Tracheal epithelial cell (primary cell): Measurements from ENCODE around the gene NT5DC2. TPM values are rescaled to one million over a fixed set of nuclear protein-coding genes. Genes with fewer than 3 reads are reported as not detected.

ENCODE experiments used
- total RNA-seq: library from RNA; depleted of rRNA; stranded (reverse); fragments of >200 nt; gene quantifications from 2 replicates; pipeline ENCODE4 v1.2.1, GENCODE V29; 2014

Gene NT5DC2
- total RNA-seq, result 26.2 and 30.8 TPM in 2 replicates

DNA sequence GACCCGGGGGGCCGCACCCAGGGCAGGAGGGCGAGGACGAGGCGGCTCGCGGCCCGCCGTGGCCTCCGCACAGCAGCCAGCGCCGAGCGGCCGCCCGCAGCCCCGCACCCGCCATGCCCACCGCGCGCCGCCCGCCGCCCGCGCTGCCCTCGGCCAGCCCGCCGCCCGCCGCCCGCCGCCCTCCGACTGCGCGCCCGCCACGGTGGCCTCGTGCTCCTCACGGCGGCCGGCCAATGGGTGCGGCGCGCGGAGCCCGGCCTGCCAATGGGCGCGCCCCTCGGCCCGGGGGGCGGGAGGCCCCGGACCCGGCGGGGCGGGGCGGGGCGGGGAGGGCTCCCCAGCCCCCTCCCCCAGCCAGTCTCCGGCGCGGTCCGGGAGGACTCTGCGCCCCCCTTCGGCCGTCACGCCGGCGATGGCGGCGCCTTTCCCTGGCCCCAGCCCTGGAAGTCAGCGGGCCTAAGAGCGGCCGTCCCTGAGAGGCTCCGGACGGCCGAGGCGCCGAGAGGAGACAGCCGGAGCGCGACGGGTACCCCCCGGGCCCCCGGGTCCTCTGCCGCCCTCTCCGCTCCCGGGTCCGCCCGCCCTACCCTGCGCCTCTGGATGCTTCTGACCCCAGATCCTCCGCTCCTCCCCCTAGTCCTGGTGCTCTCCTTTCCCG, at the start of gene NT5DC2:
NT5DC2 (minus strand) TSS at position 235 of the 658 bp plus-strand sequence; CDS start at position 115, 120 bp downstream.

DNA sequence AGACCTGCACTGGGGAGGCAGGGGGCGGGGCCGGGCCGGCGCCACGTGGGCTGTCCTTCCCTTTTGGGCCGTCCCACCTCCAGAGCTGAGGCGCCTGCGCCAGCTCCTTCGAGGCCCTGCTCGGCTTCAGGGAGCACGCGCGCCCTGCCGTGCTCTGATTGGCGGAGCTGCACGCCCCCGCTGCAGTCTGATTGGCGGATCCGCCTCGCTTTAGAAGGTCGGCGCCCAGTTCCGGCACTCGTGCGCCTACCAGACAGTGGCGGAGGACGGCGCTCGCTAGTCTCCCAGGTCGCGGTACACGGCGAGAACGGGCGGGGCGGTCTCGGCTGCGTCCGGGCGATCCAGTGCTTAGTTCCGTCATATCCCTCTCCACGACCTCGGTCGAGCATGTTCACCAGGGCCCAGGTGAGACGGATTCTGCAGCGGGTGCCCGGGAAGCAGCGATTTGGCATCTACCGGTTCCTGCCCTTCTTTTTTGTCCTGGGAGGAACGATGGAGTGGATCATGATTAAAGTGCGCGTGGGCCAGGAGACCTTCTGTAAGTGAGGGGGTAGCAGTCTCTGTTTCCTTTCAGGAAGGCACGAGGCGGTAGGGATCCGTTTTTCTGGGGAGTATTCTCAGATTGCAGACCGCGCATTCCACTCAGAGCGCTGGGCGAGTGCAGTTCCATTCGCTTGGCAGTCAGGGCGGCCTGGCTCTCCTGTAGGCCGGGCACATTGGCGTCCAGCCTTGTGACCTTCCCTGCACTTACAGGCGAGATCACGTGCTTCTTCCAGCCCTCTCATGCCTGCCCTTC, 2.9 kb upstream of the NT5DC2 start, which contains the start of gene UQCC5:
UQCC5 (plus strand) TSS at position 237 of the 796 bp plus-strand sequence; CDS start at position 388, 151 bp downstream.

DNA sequence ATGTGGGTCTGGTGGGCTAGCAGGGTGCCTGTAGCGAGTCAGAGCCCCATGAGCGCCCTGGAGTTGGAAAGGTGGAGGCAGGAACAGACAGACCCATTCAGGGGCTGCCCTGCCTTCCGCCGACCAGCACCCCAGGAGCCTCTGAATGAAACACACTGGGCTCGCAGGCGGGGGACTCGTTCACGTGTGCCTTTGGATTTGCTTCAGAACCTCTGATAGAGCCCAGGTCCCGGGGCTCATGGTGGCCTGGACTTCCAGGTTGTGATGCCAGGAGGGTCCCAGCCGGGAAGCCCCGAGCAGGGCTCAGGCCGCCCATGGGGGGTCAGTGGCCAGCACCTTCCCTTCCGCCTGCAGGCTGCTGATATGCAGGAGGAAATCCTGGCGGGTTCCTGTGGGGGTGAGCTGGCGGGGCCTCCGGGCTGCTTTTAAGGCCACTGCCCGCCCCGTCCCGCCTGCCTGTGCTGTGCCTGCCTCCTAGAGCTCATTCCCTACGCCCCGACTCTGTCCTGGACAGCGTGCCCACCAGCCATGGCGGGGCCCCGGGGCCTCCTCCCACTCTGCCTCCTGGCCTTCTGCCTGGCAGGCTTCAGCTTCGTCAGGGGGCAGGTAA, 38.7 kb downstream of the NT5DC2 start, which contains the start of gene STAB1:
STAB1 (plus strand) TSS at position 453 of the 610 bp plus-strand sequence; CDS start at position 529, 76 bp downstream.

Other genes starting within 250 kb of the NT5DC2 start
- gene GLYCTK, start 246.0 kb downstream of the NT5DC2 start, total RNA-seq, result 3.4 and 5.8 TPM in 2 replicates
- 0.85 and 0.96 TPM in 2 replicates for gene DNAH1, start 217.5 kb downstream of the NT5DC2 start, total RNA-seq
- gene BAP1, start 123.8 kb downstream of the NT5DC2 start, total RNA-seq, result 52.4 and 79.3 TPM in 2 replicates
- gene PHF7, start 123.2 kb downstream of the NT5DC2 start, total RNA-seq, result 5.8 and 9.6 TPM in 2 replicates
- under 0.01 and 1.7 TPM in 2 replicates for gene SEMA3G, start 88.8 kb downstream of the NT5DC2 start, total RNA-seq
- gene TNNC1, start 79.8 kb downstream of the NT5DC2 start, total RNA-seq, result 0.48 TPM in 1 of 2 replicates, not detected in the other
- gene NISCH, start 78.3 kb downstream of the NT5DC2 start, total RNA-seq, result 29.4 and 39.3 TPM in 2 replicates
- gene STAB1, start 38.5 kb downstream of the NT5DC2 start, total RNA-seq, result 0.21 and 0.24 TPM in 2 replicates
- gene UQCC5, start 2.7 kb upstream of the NT5DC2 start, total RNA-seq, result 0.48 and 1.1 TPM in 2 replicates
- 48.0 and 78.2 TPM in 2 replicates for gene PBRM1, start 152.1 kb upstream of the NT5DC2 start, total RNA-seq
- gene GNL3, start 152.2 kb upstream of the NT5DC2 start, total RNA-seq, result 202 and 315 TPM in 2 replicates
- 67.6 and 68.7 TPM in 2 replicates for gene GLT8D1, start 171.9 kb upstream of the NT5DC2 start, total RNA-seq
- 39.8 and 47.5 TPM in 2 replicates for gene SPCS1, start 172.2 kb upstream of the NT5DC2 start, total RNA-seq
- 20.5 and 24.7 TPM in 2 replicates for gene NEK4, start 237.1 kb upstream of the NT5DC2 start, total RNA-seq
- gene ITIH1, start 243.7 kb upstream of the NT5DC2 start, total RNA-seq, result not detected in 2 replicates